GM12878 (cell line): ENCODE measurements around the gene ADD1. TPM values are rescaled to one million over a fixed set of nuclear protein-coding genes. Genes with fewer than 3 reads are reported as not detected.
"Not testable (repeated sequence)": the region's sequence is repeated elsewhere in the genome, so short reads cannot be mapped to it uniquely, and the experiment has no call there.

ENCODE experiments used
- ATAC-seq: fragments of 200-7000 bp; cut with Tn5 transposase; 3 replicates; pipeline ENCODE4 v1.9.1; 2020; ENCODE audit warnings: mild to moderate bottlenecking, moderate library complexity
- BruUV-seq: library from RNA; stranded (reverse); fragments of 400-500 nt; replicated peaks from 2 replicates; lab custom pipeline; 2021; lab: Mats Ljungman, UMichigan
- CTCF ChIA-PET: fragments of 300-600 bp; sonication (Branson Sonifier 250); formaldehyde crosslinking; extraction: SDS; loops from one replicate; lab custom pipeline; 2021; ENCODE audit warnings: inconsistent platforms; lab: Yijun Ruan, JAX
- POLR2A ChIA-PET: fragments of 350-600 bp; formaldehyde crosslinking; extraction: SDS; loops from one replicate; lab custom pipeline; 2021; ENCODE audit warnings: inconsistent platforms; lab: Charles Lee
- RAD21 ChIA-PET: fragments of 300-600 bp; sonication (Branson Sonifier 250); formaldehyde crosslinking; loops from one replicate; lab custom pipeline; 2023; ENCODE audit warnings: antibody characterized with exemption; ENCODE audit not compliant: unreplicated experiment; lab: Charles Lee
- SMC1A ChIA-PET: fragments of 300-600 bp; sonication (Branson Sonifier 250); formaldehyde crosslinking; loops from one replicate; lab custom pipeline; 2023; ENCODE audit not compliant: unreplicated experiment, uncharacterized antibody; lab: Charles Lee
- DNase-seq: peaks from one replicate; pipeline ENCODE4 v3.0.0-alpha.2; 2011; ENCODE audit warnings: low read depth, low spot score
- FAIRE-seq: peaks from 3 replicates; lab custom pipeline; 2011; peaks lifted over from hg19 to GRCh38; lab: Jason Lieb, UNC
- H2AFZ ChIP-seq: 2 replicates; pipeline ENCODE4 v1.6.0; 2011; ENCODE audit warnings: low read depth, low read length, control low read depth; ENCODE audit not compliant: control insufficient read depth
- H3K27ac ChIP-seq: 2 replicates; pipeline ENCODE4 v1.5.1; 2011; ENCODE audit warnings: control low read depth; ENCODE audit not compliant: control insufficient read depth, insufficient read depth
- H3K27me3 ChIP-seq, 2 experiments: replicated peaks in 1 of 2; 2 replicates each; pipeline versions ENCODE4 v1.6.0 to v1.6.1; 2011; ENCODE audit warnings: low read length in 1 of 2; ENCODE audit not compliant: control insufficient read depth in 2 of 2, insufficient read depth in 2 of 2
- H3K36me3 ChIP-seq, 2 experiments: 2 replicates each; pipeline ENCODE4 v1.5.1; 2011; ENCODE audit warnings: low read length in 1 of 2; ENCODE audit not compliant: control insufficient read depth in 2 of 2, insufficient read depth in 2 of 2
- H3K4me1 ChIP-seq: 2 replicates; pipeline ENCODE4 v1.6.1; 2011; ENCODE audit warnings: mild to moderate bottlenecking, low read length, moderate library complexity, mixed read lengths; ENCODE audit not compliant: control insufficient read depth, insufficient read depth
- H3K4me2 ChIP-seq: 2 replicates; pipeline ENCODE4 v1.6.0; 2011; ENCODE audit warnings: control low read depth; ENCODE audit not compliant: control insufficient read depth, insufficient read depth
- H3K4me3 ChIP-seq: fragments of 200-600 bp; sonication (generic); 2 replicates; pipeline ENCODE4 v1.5.1; 2016
- H3K79me2 ChIP-seq: 2 replicates; pipeline ENCODE4 v1.6.0; 2011; ENCODE audit warnings: low read length; ENCODE audit not compliant: control insufficient read depth, insufficient read depth
- H3K9ac ChIP-seq: 2 replicates; pipeline ENCODE4 v1.8.0; 2011; ENCODE audit warnings: low read length, control low read depth, mixed read lengths; ENCODE audit not compliant: control insufficient read depth, insufficient read depth
- H3K9me3 ChIP-seq: replicated peaks from 3 replicates; pipeline ENCODE4 v1.5.1; 2011; ENCODE audit warnings: mild to moderate bottlenecking, low read length; ENCODE audit not compliant: control insufficient read depth, insufficient read depth
- H4K20me1 ChIP-seq: 2 replicates; pipeline ENCODE4 v1.6.0; 2011; ENCODE audit not compliant: control insufficient read depth, insufficient read depth
- CHD2 ChIP-seq: IDR thresholded peaks from 2 replicates; pipeline ENCODE4 v1.6.1; 2011; ENCODE audit warnings: low read depth, low read length, improper control_type of control experiment, borderline replicate concordance
- WGBS: methylation state at CpG from one replicate; pipeline ENCODE4 v1.1.6; 2016; ENCODE audit warnings: low lambda C conversion rate; ENCODE audit not compliant: insufficient replicate concordance, insufficient coverage; ENCODE audit errors: missing lambda C conversion rate; 5-methylcytosine and 5-hydroxymethylcytosine counted together
- in situ Hi-C: fragments of 300-500 bp; cut with MboI; formaldehyde crosslinking; loops from 9 replicates; pipeline ENCODE4 v1.14.3; 2018; ENCODE audit warnings: mixed read lengths
- intact Hi-C: fragments of 100-400 bp; cut with micrococcal nuclease; formaldehyde crosslinking; loops from one replicate; pipeline ENCODE4 v1.14.2; 2022; ENCODE audit not compliant: unreplicated experiment
- polyA plus RNA-seq, 11 experiments: library from polyadenylated mRNA; depleted of rRNA in 4 of 11; unstranded in 6 of 11; stranded (reverse) in 5 of 11; fragments of >200 nt; fragmentation: Nextera tagmentation in 4 of 11; fragmentation: Illumina TruSeq in 1 of 11; extraction: Ambion mirVana in 4 of 11; extraction: Trizol in 1 of 11; gene quantifications; 1 replicate in 1 of 11; 2 replicates in 10 of 11; pipeline versions ENCODE4 v1.2.1 to v1.2.3, GENCODE V29; 2011 to 2016; ENCODE audit warnings: inconsistent platforms in 2 of 11, missing spikeins in 2 of 11, low read depth in 1 of 11
- total RNA-seq, 4 experiments: library from RNA; depleted of rRNA in 3 of 4; stranded (reverse); fragments of >200 nt in 3 of 4; fragmentation: Illumina TruSeq in 1 of 4; extraction: Trizol in 1 of 4; gene quantifications; 2 replicates each; pipeline versions ENCODE4 v1.2.1 to v1.2.3, GENCODE V29; 2013 to 2021
- TF ChIP-seq, protein P1 (sequence below): IDR thresholded peaks from 2 replicates; pipeline ENCODE4 v1.6.1; 2012; ENCODE audit warnings: low read length, inconsistent platforms

Gene ADD1
- total and polyA plus RNA-seq, 10 of the 15 experiments (the other 5 are each of a cell fraction or from before 2014, with no cell fraction given) = 21.6 to 182 (median 105) TPM

DNA sequence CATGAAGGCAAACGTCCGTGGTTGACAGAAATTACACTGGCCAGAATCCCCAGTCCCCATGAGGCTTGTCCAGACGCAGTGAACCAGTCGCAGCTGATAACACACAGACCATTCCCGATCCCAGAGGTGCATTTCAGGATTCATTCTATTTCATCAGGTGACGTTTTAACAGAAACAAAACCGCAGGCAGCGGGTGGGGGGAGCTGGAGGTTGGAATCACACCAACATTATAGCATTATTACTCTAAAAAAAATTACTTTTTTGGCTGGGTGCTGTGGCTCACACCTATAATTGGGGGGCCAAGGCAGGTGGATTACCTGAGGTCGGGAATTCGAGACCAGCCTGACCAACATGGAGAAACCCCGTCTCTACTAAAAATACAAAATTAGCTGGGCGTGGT is 94.3 kb downstream of the ADD1 start:
- BruUV-seq = no TSS peak
- Histone ChIP-seq H3K9ac (peak overlapping the region; percentile 89; the same call in 1 of the 2 replicates), H2AFZ (no peak overlapping the region), H3K4me1 (peaks cover 25% of the 10 kb centered on the region), H4K20me1 (no peaks in the 10 kb centered on the region), H3K4me2 (peak overlapping the region; percentile 63), H3K36me3 (peaks cover 29 to 38% of the 10 kb centered on the region in 2 experiments), H3K9me3 (no peaks in the 10 kb centered on the region; the same call in 2 of the 3 replicates), H3K79me2 (peaks cover 30% of the 10 kb centered on the region), H3K27me3 (no peaks in the 10 kb centered on the region), H3K4me3 (peak overlapping the region; percentile 97; the same call in 1 of the 2 replicates), H3K27ac (peak overlapping the region; percentile 74)
- ChIA-PET CTCF (interaction anchor here (1.0 to 5.2 kb wide), 3 partner anchors 11 to 40 kb away, joined by 3 to 62 read pairs (median 10); no protein-coding TSS in a partner anchor), POLR2A (interaction anchor here (0.6 to 3.3 kb wide), 3 partner anchors 16 to 122 kb away, joined by 3 to 22 read pairs (median 9); partner anchors contain the start of genes GRK4 and NOP14), RAD21 (interaction anchor here (1.2 to 3.7 kb wide), 6 partner anchors 16 to 242 kb away, joined by 3 to 52 read pairs (median 18); partner anchors contain the start of genes GRK4 and NOP14), SMC1A (interaction anchor here (0.8 to 5.4 kb wide), 6 partner anchors 15 to 265 kb away, joined by 3 to 65 read pairs (median 4); partner anchors contain the start of genes GRK4 and NOP14)
- TF ChIP-seq, protein P1, sequence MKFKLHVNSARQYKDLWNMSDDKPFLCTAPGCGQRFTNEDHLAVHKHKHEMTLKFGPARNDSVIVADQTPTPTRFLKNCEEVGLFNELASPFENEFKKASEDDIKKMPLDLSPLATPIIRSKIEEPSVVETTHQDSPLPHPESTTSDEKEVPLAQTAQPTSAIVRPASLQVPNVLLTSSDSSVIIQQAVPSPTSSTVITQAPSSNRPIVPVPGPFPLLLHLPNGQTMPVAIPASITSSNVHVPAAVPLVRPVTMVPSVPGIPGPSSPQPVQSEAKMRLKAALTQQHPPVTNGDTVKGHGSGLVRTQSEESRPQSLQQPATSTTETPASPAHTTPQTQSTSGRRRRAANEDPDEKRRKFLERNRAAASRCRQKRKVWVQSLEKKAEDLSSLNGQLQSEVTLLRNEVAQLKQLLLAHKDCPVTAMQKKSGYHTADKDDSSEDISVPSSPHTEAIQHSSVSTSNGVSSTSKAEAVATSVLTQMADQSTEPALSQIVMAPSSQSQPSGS = no peak
- TF ChIP-seq CHD2 = 0 out of 2 replicates have a peak, but pooled peaks have one; percentile 1
- intact Hi-C loops (loop anchor here (2.0 kb wide), 1 partner anchor 191 kb away; no protein-coding TSS in a partner anchor), in situ Hi-C loops (loop anchor here (25.0 kb wide), 1 partner anchor 176 kb away; the partner anchor contains the start of gene TNIP2)
- 22% methylated on average over 12 of the region's 12 CpGs for WGBS
- ATAC-seq (no peak), DNase-seq (no peak), FAIRE-seq (no peak)

DNA sequence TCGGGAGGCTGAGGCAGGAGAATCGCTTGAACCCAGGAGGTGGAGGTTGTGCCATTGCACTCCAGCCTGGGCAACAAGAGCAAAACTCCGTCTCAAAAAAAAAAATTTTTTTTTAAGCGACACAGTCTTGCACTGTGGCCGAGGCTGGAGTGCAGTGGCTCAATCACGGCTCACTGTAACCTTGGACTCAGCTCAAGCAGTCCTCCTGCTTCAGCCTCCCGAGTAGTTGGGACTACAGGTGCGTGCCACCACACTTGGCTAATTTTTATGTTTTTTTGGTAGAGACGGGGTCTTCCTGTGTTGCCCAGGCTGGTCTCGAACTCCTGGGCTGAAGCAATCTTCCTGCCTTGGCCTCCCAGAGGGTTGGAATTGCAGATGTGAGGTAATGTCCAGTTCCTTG is 94.8 kb downstream of the ADD1 start:
- H2AFZ ChIP-seq, H3K9ac ChIP-seq, H3K27ac ChIP-seq, H3K27me3 ChIP-seq, ATAC-seq, H3K9me3 ChIP-seq, DNase-seq, FAIRE-seq, intact Hi-C loops, BruUV-seq, H4K20me1 ChIP-seq: not testable (repeated sequence)
- Histone ChIP-seq H3K79me2 (peaks cover 25% of the 10 kb centered on the region), H3K36me3 (peaks cover 29 to 42% of the 10 kb centered on the region in 2 experiments), H3K4me2 (peak overlapping the region; percentile 63; the same call in 1 of the 2 replicates), H3K4me3 (peak overlapping the region; percentile 97; the same call in 1 of the 2 replicates), H3K4me1 (peaks cover 25% of the 10 kb centered on the region)
- ChIA-PET POLR2A (interaction anchor here (1.3 kb wide), 1 partner anchor 16 kb away, joined by 9 read pairs; no protein-coding TSS in a partner anchor), CTCF (interaction anchor here (1.0 to 5.2 kb wide), 3 partner anchors 11 to 40 kb away, joined by 3 to 62 read pairs (median 10); no protein-coding TSS in a partner anchor), RAD21 (interaction anchor here (2.5 to 3.7 kb wide), 2 partner anchors 175 to 192 kb away, joined by 15 to 21 read pairs; no protein-coding TSS in a partner anchor), SMC1A (interaction anchor here (1.3 to 5.4 kb wide), 4 partner anchors 14 to 266 kb away, joined by 3 to 65 read pairs (median 4); no protein-coding TSS in a partner anchor)
- 85% methylated on average over 10 of the region's 10 CpGs for WGBS
- in situ Hi-C loops = loop anchor here (25.0 kb wide), 1 partner anchor 176 kb away; the partner anchor contains the start of gene TNIP2
